Astrocyte (in vitro differentiated cells and primary cell): ENCODE measurements around the gene MFN2. TPM values are rescaled to one million over a fixed set of nuclear protein-coding genes. Genes with fewer than 3 reads are reported as not detected.

Experiments
- DNase-seq: peaks from one replicate; pipeline ENCODE4 v3.0.0-alpha.2; 2010; ENCODE audit warnings: low read depth
- FAIRE-seq: peaks from 2 replicates; lab custom pipeline; 2011; peaks lifted over from hg19 to GRCh38; lab: Jason Lieb, UNC
- H2AFZ ChIP-seq: 2 replicates; pipeline ENCODE4 v1.6.0; 2012; ENCODE audit warnings: low read depth, low read length, inconsistent platforms
- H3K27ac ChIP-seq: 2 replicates; pipeline ENCODE4 v1.5.1; 2011; ENCODE audit warnings: low read depth, low read length, inconsistent platforms
- H3K27me3 ChIP-seq: 2 replicates; pipeline ENCODE4 v1.6.0; 2011; ENCODE audit warnings: low read length, inconsistent platforms; ENCODE audit not compliant: insufficient read depth
- H3K36me3 ChIP-seq: 2 replicates; pipeline ENCODE4 v1.5.1; 2011; ENCODE audit warnings: low read length, inconsistent platforms; ENCODE audit not compliant: insufficient read depth
- H3K4me1 ChIP-seq: 2 replicates; pipeline ENCODE4 v1.5.1; 2011; ENCODE audit warnings: low read length, inconsistent platforms; ENCODE audit not compliant: insufficient read depth
- H3K4me2 ChIP-seq: 2 replicates; pipeline ENCODE4 v1.6.0; 2012; ENCODE audit warnings: low read length, inconsistent platforms
- H3K4me3 ChIP-seq: 2 replicates; pipeline ENCODE4 v1.5.1; 2011; ENCODE audit warnings: low read depth, mild to moderate bottlenecking, low read length, inconsistent platforms; ENCODE audit not compliant: insufficient read depth
- H3K79me2 ChIP-seq: 2 replicates; pipeline ENCODE4 v1.6.0; 2012; ENCODE audit warnings: mild to moderate bottlenecking, low read length, inconsistent platforms; ENCODE audit not compliant: insufficient read depth
- H3K9ac ChIP-seq: 2 replicates; pipeline ENCODE4 v1.6.0; 2012; ENCODE audit warnings: mild to moderate bottlenecking, low read length, inconsistent platforms
- H3K9me3 ChIP-seq: 2 replicates; pipeline ENCODE4 v1.5.1; 2012; ENCODE audit warnings: low read depth, mild to moderate bottlenecking, low read length, inconsistent platforms; ENCODE audit not compliant: insufficient read depth
- H4K20me1 ChIP-seq: 2 replicates; pipeline ENCODE4 v1.6.0; 2012; ENCODE audit warnings: low read length, inconsistent platforms; ENCODE audit not compliant: insufficient read depth
- H3K27ac Mint-ChIP-seq: one replicate; pipeline ENCODE4 v1.8.0; 2021; ENCODE audit warnings: mild to moderate bottlenecking, mixed read lengths; ENCODE audit not compliant: unreplicated experiment
- H3K27me3 Mint-ChIP-seq: one replicate; pipeline ENCODE4 v1.8.0; 2021; ENCODE audit warnings: low read depth, mixed read lengths; ENCODE audit not compliant: unreplicated experiment
- H3K36me3 Mint-ChIP-seq: one replicate; pipeline ENCODE4 v1.8.0; 2021; ENCODE audit warnings: low read depth, mixed read lengths; ENCODE audit not compliant: unreplicated experiment
- H3K4me1 Mint-ChIP-seq: one replicate; pipeline ENCODE4 v1.8.0; 2021; ENCODE audit warnings: low read depth, mixed read lengths; ENCODE audit not compliant: unreplicated experiment
- H3K4me3 Mint-ChIP-seq: one replicate; pipeline ENCODE4 v1.8.0; 2021; ENCODE audit warnings: mild to moderate bottlenecking, moderate library complexity, mixed read lengths; ENCODE audit not compliant: unreplicated experiment
- H3K9me3 Mint-ChIP-seq: one replicate; pipeline ENCODE4 v1.8.0; 2021; ENCODE audit warnings: mild to moderate bottlenecking, mixed read lengths; ENCODE audit not compliant: unreplicated experiment
- CTCF ChIP-seq: IDR thresholded peaks from 2 replicates; pipeline ENCODE4 v1.5.1; 2011; ENCODE audit warnings: low read depth, mild to moderate bottlenecking, inconsistent platforms, low read length, moderate library complexity; ENCODE audit not compliant: insufficient read depth
- EZH2 ChIP-seq: IDR thresholded peaks from 2 replicates; pipeline ENCODE4 v1.6.1; 2012; ENCODE audit warnings: mild to moderate bottlenecking, low read length, inconsistent platforms; ENCODE audit not compliant: insufficient read depth
- total RNA-seq: library from RNA; stranded (reverse); gene quantifications from 2 replicates; pipeline ENCODE4 v1.2.1, GENCODE V29; 2021

MFN2 gene
- total RNA-seq, 1 donor from 2014 or later = 75.5 TPM

GRCh38 chr1:12035312-12035711 is 55.1 kb downstream of the MFN2 start:
- H3K4me3 Mint-ChIP-seq = no peak overlapping the region
- no peaks in the 10 kb centered on the region for H3K79me2 ChIP-seq
- no peak overlapping the region for H3K27ac ChIP-seq
- H3K4me1 Mint-ChIP-seq = peaks cover 5% of the 10 kb centered on the region
- H3K27ac Mint-ChIP-seq = no peak overlapping the region
- no peak overlapping the region for H3K9ac ChIP-seq
- no peak overlapping the region for H2AFZ ChIP-seq
- peaks cover 7% of the 10 kb centered on the region for H3K4me1 ChIP-seq
- H3K27me3 Mint-ChIP-seq = peaks cover 1% of the 10 kb centered on the region
- no peak overlapping the region for H3K4me3 ChIP-seq
- FAIRE-seq (no peak), DNase-seq (no peak)
- H3K4me2 ChIP-seq = no peak overlapping the region
- H3K27me3 ChIP-seq = no peaks in the 10 kb centered on the region
- peaks cover under 1% of the 10 kb centered on the region for H3K36me3 ChIP-seq
- peaks cover 12% of the 10 kb centered on the region for H4K20me1 ChIP-seq
- no peaks in the 10 kb centered on the region for H3K9me3 Mint-ChIP-seq
- no peaks in the 10 kb centered on the region for H3K9me3 ChIP-seq
- no peak for TF ChIP-seq CTCF
- TF ChIP-seq EZH2 = no peak
- peaks cover 4% of the 10 kb centered on the region for H3K36me3 Mint-ChIP-seq

GRCh38 chr1:12037486-12038355 is 57.5 kb downstream of the MFN2 start:
- FAIRE-seq = no peak

GRCh38 chr1:12038356-12039163 is 58.3 kb downstream of the MFN2 start:
- peaks cover 3% of the 10 kb centered on the region for H3K27me3 ChIP-seq
- Mint-ChIP-seq H3K27ac (no peak overlapping the region), H3K27me3 (peaks cover 1% of the 10 kb centered on the region), H3K36me3 (no peaks in the 10 kb centered on the region), H3K4me1 (peaks cover 8% of the 10 kb centered on the region), H3K9me3 (no peaks in the 10 kb centered on the region), H3K4me3 (no peak overlapping the region)
- no peak overlapping the region for H3K4me2 ChIP-seq
- no peak overlapping the region for H3K4me3 ChIP-seq
- H3K9me3 ChIP-seq = no peaks in the 10 kb centered on the region
- no peak for DNase-seq
- no peak for TF ChIP-seq CTCF
- no peak for TF ChIP-seq EZH2
- H4K20me1 ChIP-seq = no peaks in the 10 kb centered on the region
- no peaks in the 10 kb centered on the region for H3K79me2 ChIP-seq
- no peaks in the 10 kb centered on the region for H3K36me3 ChIP-seq
- H3K27ac ChIP-seq = no peak overlapping the region
- peaks cover 14% of the 10 kb centered on the region for H3K4me1 ChIP-seq
- H2AFZ ChIP-seq = no peak overlapping the region
- no peak for FAIRE-seq
- no peak overlapping the region for H3K9ac ChIP-seq

More at GRCh38 chr1:12037486-12038355, 57.5 kb downstream of the MFN2 start:
- H4K20me1 ChIP-seq = no peaks in the 10 kb centered on the region
- H3K9me3 ChIP-seq = no peaks in the 10 kb centered on the region
- H3K4me1 ChIP-seq = peaks cover 14% of the 10 kb centered on the region
- H3K27me3 Mint-ChIP-seq = peaks cover 1% of the 10 kb centered on the region
- no peak overlapping the region for H3K9ac ChIP-seq
- H3K36me3 Mint-ChIP-seq = no peaks in the 10 kb centered on the region
- H3K79me2 ChIP-seq = no peaks in the 10 kb centered on the region
- no peak for TF ChIP-seq EZH2
- no peak overlapping the region for H2AFZ ChIP-seq
- H3K4me2 ChIP-seq = no peak overlapping the region
- no peak overlapping the region for H3K27ac ChIP-seq
- peaks cover 3% of the 10 kb centered on the region for H3K27me3 ChIP-seq
- no peak overlapping the region for H3K27ac Mint-ChIP-seq
- no peaks in the 10 kb centered on the region for H3K36me3 ChIP-seq
- H3K9me3 Mint-ChIP-seq = no peaks in the 10 kb centered on the region
- H3K4me3 Mint-ChIP-seq = no peak overlapping the region
- H3K4me1 Mint-ChIP-seq = peaks cover 8% of the 10 kb centered on the region
- no peak overlapping the region for H3K4me3 ChIP-seq
- no peak for DNase-seq
